Thyroid gland (tissue), 4 donors: ENCODE results near the gene APOBEC2.
"Not testable (repeated sequence)": the region's sequence is repeated elsewhere in the genome, so short reads cannot be mapped to it uniquely, and the experiment has no call there.

Source experiments
- CTCF ChIP-seq, 6 experiments: fragments of 200-600 bp in 3 of 6; fragments of 450-650 bp in 3 of 6; sonication (generic) in 3 of 6; IDR thresholded peaks; one replicate each; pipeline ENCODE4 v1.5.1; 2016 to 2019; ENCODE audit warnings: antibody characterized with exemption in 6 of 6, mild to moderate bottlenecking in 2 of 6, inconsistent platforms in 1 of 6, moderate library complexity in 1 of 6
- POLR2A ChIP-seq, 2 donors: fragments of 450-650 bp; IDR thresholded peaks; one replicate each; pipeline ENCODE4 v1.6.1; 2017; ENCODE audit warnings: antibody characterized with exemption in 2 of 2, mild to moderate bottlenecking in 2 of 2, moderate library complexity in 1 of 2

- not testable (repeated sequence) for TF ChIP-seq CTCF, POLR2A (IDR thresholded peaks at IDR 0.05)
Measured at GRCh38 chr6:41015860-41016259, 37.1 kb upstream of the APOBEC2 start.
